ENCODE data around the gene CHRNA3. TPM values are rescaled to one million over a fixed set of nuclear protein-coding genes. Genes with fewer than 3 reads are reported as not detected.
A peak's percentile ranks its signal among the peaks of the same experiment; 100 is the strongest.

Gene CHRNA3
- total and polyA plus RNA-seq, 4 experiments from 2014 or later = not detected

- H3K27me3 ChIP-seq (ENCODE audit: insufficient read depth, low read length) = peaks cover 2% of the 10 kb centered on the region
- no peaks in the 10 kb centered on the region for H3K36me3 ChIP-seq (ENCODE audit: insufficient read depth, low read length)
- Mint-ChIP-seq H3K4me3 (no peak overlapping the region), H3K27me3 (peaks cover 45% of the 10 kb centered on the region in 2 donors), H3K27ac (no peak overlapping the region), H3K9me3 (no peaks in the 10 kb centered on the region), H3K36me3 (no peaks in the 10 kb centered on the region), H3K4me1 (peaks cover 2 to 10% (median 6%) of the 10 kb centered on the region in 4 donors)
- H3K4me3 ChIP-seq (ENCODE audit: low read length in 2 of 2) = no peak overlapping the region
- POLR2A ChIA-PET (ENCODE audit: partially characterized antibody) = no interaction called here
- intact Hi-C loops (cut with micrococcal nuclease) = no loop called here
- no peak overlapping the region for H3K27ac ChIP-seq (ENCODE audit: low read depth, low read length)
- no peaks in the 10 kb centered on the region for H3K9me3 ChIP-seq (ENCODE audit: control insufficient read depth in 1 of 2, low read length in 2 of 2)
- DNase-seq = no peak
- CTCF ChIA-PET (ENCODE audit: partially characterized antibody) = no interaction called here
- no peaks in the 10 kb centered on the region for H3K4me1 ChIP-seq (ENCODE audit: insufficient read depth, low read length)
These were observed 3.1 kb upstream of the CHRNA3 start for GRCh38 chr15:78623786-78624497.

DNA sequence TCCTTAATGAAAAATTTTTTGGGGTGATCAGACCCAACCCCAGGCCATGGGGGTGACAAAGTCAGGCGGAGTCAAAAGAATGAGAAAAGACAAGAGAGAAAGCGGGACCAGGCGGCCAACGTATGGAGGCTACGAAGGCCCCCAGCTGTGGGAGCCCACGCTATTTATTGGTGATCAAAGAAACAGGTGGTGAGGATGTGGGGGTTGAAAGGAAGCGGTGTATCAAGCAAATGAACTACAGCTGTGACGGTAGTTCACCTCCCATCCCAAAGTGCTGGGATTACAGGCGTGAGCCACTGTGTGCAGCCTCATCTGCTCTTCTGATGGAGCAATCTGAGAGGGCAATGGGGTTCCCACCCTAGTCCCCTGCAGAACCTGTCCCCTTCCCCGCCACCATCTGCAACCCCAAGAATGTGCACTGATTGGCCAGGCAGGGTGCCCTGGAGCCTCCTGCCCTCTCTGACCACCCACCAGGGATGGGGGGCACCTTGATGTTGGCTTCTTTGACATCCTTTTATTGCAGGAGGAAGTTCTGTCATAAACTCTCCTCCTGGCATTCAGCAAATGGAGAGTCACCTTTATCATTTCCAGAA lies 1.1 kb upstream of the CHRNA3 start:
- Mint-ChIP-seq H3K36me3 (no peaks in the 10 kb centered on the region), H3K27ac (no peak overlapping the region), H3K27me3 (peaks cover 41 to 45% of the 10 kb centered on the region in 2 donors), H3K4me1 (peaks cover 2 to 18% (median 10%) of the 10 kb centered on the region in 4 donors), H3K9me3 (no peaks in the 10 kb centered on the region), H3K4me3 (peak overlapping the region in 2 of 8 donors; percentile 8 to 17)
- Histone ChIP-seq H3K4me1 (ENCODE audit: insufficient read depth, low read length) (no peaks in the 10 kb centered on the region), H3K27ac (ENCODE audit: low read depth, low read length) (no peak overlapping the region), H3K27me3 (ENCODE audit: insufficient read depth, low read length) (peaks cover 7% of the 10 kb centered on the region), H3K9me3 (ENCODE audit: control insufficient read depth in 1 of 2, low read length in 2 of 2) (no peaks in the 10 kb centered on the region), H3K4me3 (ENCODE audit: low read length in 2 of 2) (no peak overlapping the region), H3K36me3 (ENCODE audit: insufficient read depth, low read length) (no peaks in the 10 kb centered on the region)
- intact Hi-C loops (cut with micrococcal nuclease) = no loop called here
- no peak for DNase-seq
- CTCF ChIA-PET (ENCODE audit: partially characterized antibody) = interaction anchor here (1.4 kb wide), 1 partner anchor 129 kb away, joined by 5 read pairs; no protein-coding TSS in a partner anchor
- POLR2A ChIA-PET (ENCODE audit: partially characterized antibody) = no interaction called here

DNA sequence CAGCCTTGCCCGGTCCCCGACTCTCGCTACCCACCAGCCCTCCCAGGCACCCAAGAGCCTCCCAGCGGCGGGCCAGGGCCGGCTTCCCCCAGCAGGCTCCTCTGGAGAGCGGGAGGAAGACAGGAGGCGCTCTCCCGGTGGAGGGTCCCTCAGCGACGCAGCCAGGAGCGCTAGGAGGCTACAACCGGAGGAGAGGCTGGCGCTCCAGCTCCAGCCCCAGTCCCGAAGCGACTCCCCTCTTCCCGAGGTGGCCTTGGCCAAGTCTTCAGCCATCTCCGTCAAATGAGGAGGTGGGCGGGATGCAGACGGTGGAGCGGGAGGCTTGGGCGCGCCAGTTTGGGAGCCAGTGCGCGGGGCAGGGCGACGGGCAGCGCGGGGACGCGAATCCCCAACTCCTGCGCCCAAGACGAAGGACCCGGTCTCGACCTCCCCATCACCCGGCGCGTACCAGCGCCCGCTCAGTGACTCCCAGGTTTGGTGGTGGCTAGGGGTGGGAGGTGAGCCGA lies 722 bp downstream of the CHRNA3 start:
- POLR2A ChIA-PET (ENCODE audit: partially characterized antibody) = no interaction called here
- H3K27me3 ChIP-seq (ENCODE audit: insufficient read depth, low read length) = peaks cover 7% of the 10 kb centered on the region
- H3K27ac ChIP-seq (ENCODE audit: low read depth, low read length) = no peak overlapping the region
- peaks cover 2 to 18% (median 10%) of the 10 kb centered on the region in 4 donors for H3K4me1 Mint-ChIP-seq
- H3K4me3 ChIP-seq (ENCODE audit: low read length in 2 of 2) = no peak overlapping the region
- H3K9me3 Mint-ChIP-seq = no peaks in the 10 kb centered on the region
- H3K27me3 Mint-ChIP-seq = peaks cover 34 to 43% of the 10 kb centered on the region in 2 donors
- H3K27ac Mint-ChIP-seq = no peak overlapping the region
- no peaks in the 10 kb centered on the region for H3K4me1 ChIP-seq (ENCODE audit: insufficient read depth, low read length)
- H3K4me3 Mint-ChIP-seq = peak overlapping the region in 1 of 8 donors; percentile 30
- no peaks in the 10 kb centered on the region for H3K36me3 Mint-ChIP-seq
- no peak for DNase-seq
- no peaks in the 10 kb centered on the region for H3K36me3 ChIP-seq (ENCODE audit: insufficient read depth, low read length)
- CTCF ChIA-PET (ENCODE audit: partially characterized antibody) = interaction anchor here (1.3 to 1.8 kb wide), 4 partner anchors 15 to 134 kb away, joined by 3 to 5 read pairs (median 3); no protein-coding TSS in a partner anchor
- no peaks in the 10 kb centered on the region for H3K9me3 ChIP-seq (ENCODE audit: control insufficient read depth in 1 of 2, low read length in 2 of 2)
- intact Hi-C loops (cut with micrococcal nuclease) = no loop called here

DNA sequence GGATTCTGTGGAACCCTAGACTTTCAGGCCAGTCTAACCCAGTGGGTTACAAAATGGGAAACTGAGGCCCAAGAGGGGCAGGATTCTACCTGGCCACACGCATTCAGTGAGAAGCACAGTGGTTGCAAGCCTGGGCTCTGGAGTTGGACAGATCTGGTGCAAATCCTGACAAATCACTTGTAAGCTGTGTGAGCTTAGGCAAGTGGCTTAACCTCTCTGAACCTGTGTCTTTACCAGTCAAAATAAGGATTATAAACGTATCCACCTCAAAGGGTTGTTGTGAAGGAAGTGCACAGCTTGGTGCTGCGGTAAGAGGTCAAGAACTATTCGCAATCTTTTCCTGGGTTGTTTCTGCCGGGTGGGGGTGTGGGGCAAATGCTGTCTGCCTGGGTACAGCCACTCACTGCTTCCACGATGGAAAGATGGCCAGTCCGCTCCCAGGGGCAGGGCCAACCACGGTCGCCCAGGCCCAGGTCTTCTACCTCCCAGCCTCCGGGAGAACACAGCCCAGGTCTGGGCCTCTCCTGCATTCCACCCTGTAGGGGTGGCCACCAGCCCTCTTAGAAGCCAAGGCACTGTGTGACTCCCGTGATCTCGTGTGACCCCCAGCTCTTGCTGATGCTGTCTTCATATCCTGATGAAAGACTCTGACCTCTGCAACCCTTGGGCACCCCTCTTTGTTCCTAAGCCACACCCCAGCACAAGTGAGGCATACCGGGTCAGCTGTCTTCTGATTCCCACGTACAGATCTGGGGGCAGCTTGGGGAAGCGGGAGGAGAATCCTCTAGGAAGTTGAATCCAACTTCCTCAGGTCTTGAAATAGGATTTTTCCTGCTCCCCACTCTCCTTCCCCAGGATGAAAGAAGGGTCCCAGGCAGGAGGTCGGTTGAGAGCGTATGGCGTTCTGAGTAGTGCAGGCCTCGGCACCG lies 1.5 kb downstream of the CHRNA3 start:
- DNase-seq = no peak
- Histone ChIP-seq H3K36me3 (ENCODE audit: insufficient read depth, low read length) (no peaks in the 10 kb centered on the region), H3K4me1 (ENCODE audit: insufficient read depth, low read length) (no peaks in the 10 kb centered on the region), H3K9me3 (ENCODE audit: control insufficient read depth in 1 of 2, low read length in 2 of 2) (no peaks in the 10 kb centered on the region), H3K27me3 (ENCODE audit: insufficient read depth, low read length) (peaks cover 7% of the 10 kb centered on the region), H3K27ac (ENCODE audit: low read depth, low read length) (no peak overlapping the region), H3K4me3 (ENCODE audit: low read length in 2 of 2) (no peak overlapping the region)
- peaks cover 34 to 40% of the 10 kb centered on the region in 2 donors for H3K27me3 Mint-ChIP-seq
- POLR2A ChIA-PET (ENCODE audit: partially characterized antibody) = no interaction called here
- CTCF ChIA-PET (ENCODE audit: partially characterized antibody) = interaction anchor here (0.8 to 1.8 kb wide), 8 partner anchors 12 to 135 kb away, joined by 3 to 6 read pairs (median 4); no protein-coding TSS in a partner anchor
- no peaks in the 10 kb centered on the region for H3K9me3 Mint-ChIP-seq
- peak overlapping the region in 2 of 8 donors; percentile 34 to 72 for H3K4me3 Mint-ChIP-seq
- intact Hi-C loops (cut with micrococcal nuclease) = no loop called here
- H3K4me1 Mint-ChIP-seq = peaks cover 2 to 18% (median 10%) of the 10 kb centered on the region in 4 donors
- H3K27ac Mint-ChIP-seq = no peak overlapping the region
- no peaks in the 10 kb centered on the region for H3K36me3 Mint-ChIP-seq

DNA sequence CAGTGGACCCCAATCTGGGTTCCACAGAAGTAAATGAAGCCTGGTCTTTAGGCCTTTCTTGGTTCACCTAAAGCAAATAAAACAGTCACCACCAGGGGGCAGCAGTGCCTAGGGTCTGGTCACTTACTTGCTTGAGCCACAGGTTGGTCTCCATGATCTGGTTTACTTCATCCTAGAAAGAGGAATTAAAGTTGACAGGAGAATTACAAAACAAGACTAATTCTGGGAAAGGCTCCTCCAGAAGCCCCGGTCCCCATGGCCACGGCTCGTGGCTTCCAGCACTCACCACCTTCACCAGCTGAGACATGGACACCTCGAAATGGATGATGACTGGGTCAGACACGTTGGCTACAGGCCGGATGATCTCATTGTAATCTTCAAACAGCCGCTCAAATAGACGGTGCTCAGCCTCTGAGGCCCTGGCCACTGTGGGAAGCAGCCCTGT lies 2.3 kb downstream of the CHRNA3 start:
- no peak overlapping the region for H3K27ac Mint-ChIP-seq
- intact Hi-C loops (cut with micrococcal nuclease) = loop anchor here (1.0 kb wide), 1 partner anchor 91 kb away; no protein-coding TSS in a partner anchor
- peak; percentile 45 to 75 (median 60) for DNase-seq
- no peak overlapping the region for H3K4me3 ChIP-seq (ENCODE audit: low read length in 2 of 2)
- H3K4me3 Mint-ChIP-seq = peak overlapping the region in 3 of 8 donors; percentile 43 to 71 (median 55)
- POLR2A ChIA-PET (ENCODE audit: partially characterized antibody) = no interaction called here
- no peaks in the 10 kb centered on the region for H3K4me1 ChIP-seq (ENCODE audit: insufficient read depth, low read length)
- H3K36me3 ChIP-seq (ENCODE audit: insufficient read depth, low read length) = no peaks in the 10 kb centered on the region
- peaks cover 2 to 18% (median 10%) of the 10 kb centered on the region in 4 donors for H3K4me1 Mint-ChIP-seq
- H3K36me3 Mint-ChIP-seq = no peaks in the 10 kb centered on the region
- no peaks in the 10 kb centered on the region for H3K9me3 ChIP-seq (ENCODE audit: control insufficient read depth in 1 of 2, low read length in 2 of 2)
- peaks cover 7% of the 10 kb centered on the region for H3K27me3 ChIP-seq (ENCODE audit: insufficient read depth, low read length)
- H3K27me3 Mint-ChIP-seq = peaks cover 31 to 34% of the 10 kb centered on the region in 2 donors
- CTCF ChIA-PET (ENCODE audit: partially characterized antibody) = interaction anchor here (1.3 to 1.8 kb wide), 5 partner anchors 14 to 132 kb away, joined by 3 to 6 read pairs (median 5); no protein-coding TSS in a partner anchor
- no peak overlapping the region for H3K27ac ChIP-seq (ENCODE audit: low read depth, low read length)
- no peaks in the 10 kb centered on the region for H3K9me3 Mint-ChIP-seq

DNA sequence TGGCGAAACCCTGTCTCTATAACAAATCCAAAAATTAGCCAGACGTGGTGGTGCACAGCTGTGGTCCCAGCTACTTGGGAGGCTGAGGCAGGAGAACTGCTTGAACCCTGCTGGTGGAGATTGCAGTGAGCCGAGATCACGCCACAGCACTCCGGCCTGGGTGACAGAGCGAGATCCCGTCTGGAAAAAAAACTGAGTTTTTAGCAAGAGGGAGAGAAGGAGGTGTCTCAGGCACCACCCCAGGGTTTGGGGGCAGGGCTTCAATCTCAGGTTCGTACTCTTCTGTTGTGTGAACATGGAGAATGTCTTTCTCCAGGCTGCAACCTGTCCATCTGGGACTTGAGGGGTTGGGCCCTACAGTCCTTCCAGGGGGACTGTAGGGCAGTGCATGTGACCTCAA lies 2.7 kb downstream of the CHRNA3 start:
- Mint-ChIP-seq H3K36me3 (no peaks in the 10 kb centered on the region), H3K9me3 (no peaks in the 10 kb centered on the region), H3K27me3 (peaks cover 27 to 30% of the 10 kb centered on the region in 2 donors), H3K27ac (no peak overlapping the region), H3K4me3 (no peak overlapping the region), H3K4me1 (peaks cover 2 to 18% (median 10%) of the 10 kb centered on the region in 4 donors)
- H3K4me3 ChIP-seq (ENCODE audit: low read length in 2 of 2) = no peak overlapping the region
- POLR2A ChIA-PET (ENCODE audit: partially characterized antibody) = no interaction called here
- H3K4me1 ChIP-seq (ENCODE audit: insufficient read depth, low read length) = no peaks in the 10 kb centered on the region
- DNase-seq = no peak
- H3K36me3 ChIP-seq (ENCODE audit: insufficient read depth, low read length) = no peaks in the 10 kb centered on the region
- no peak overlapping the region for H3K27ac ChIP-seq (ENCODE audit: low read depth, low read length)
- CTCF ChIA-PET (ENCODE audit: partially characterized antibody) = interaction anchor here (0.8 to 1.8 kb wide), 3 partner anchors 36 to 132 kb away, joined by 3 to 6 read pairs (median 5); no protein-coding TSS in a partner anchor
- no peaks in the 10 kb centered on the region for H3K9me3 ChIP-seq (ENCODE audit: control insufficient read depth in 1 of 2, low read length in 2 of 2)
- H3K27me3 ChIP-seq (ENCODE audit: insufficient read depth, low read length) = peaks cover 7% of the 10 kb centered on the region
- intact Hi-C loops (cut with micrococcal nuclease) = loop anchor here (1.0 kb wide), 1 partner anchor 91 kb away; no protein-coding TSS in a partner anchor
